Mesenteric fat pad (tissue), 1 donor: ENCODE data around the gene MIA2. TPM values are rescaled to one million over a fixed set of nuclear protein-coding genes. Genes with fewer than 3 reads are reported as not detected.
"Not testable (repeated sequence)": the region's sequence is repeated elsewhere in the genome, so short reads cannot be mapped to it uniquely, and the experiment has no call there.

Source experiments
- DNase-seq: peaks from one replicate; pipeline ENCODE4 v3.0.0-alpha.2; 2020; ENCODE audit warnings: low spot score
- total RNA-seq: library from RNA; stranded (reverse); fragmentation: NEBNext Ultra II Directional; extraction: Animal tissue kit (Norgen Biotek cat#: 25700); gene quantifications from one replicate; pipeline ENCODE4 v1.2.1, GENCODE V29; 2021
- donor health status: DM: yes; HTN: yes; CAD: no.

MIA2 gene
- total RNA-seq, 1 donor from 2014 or later: 16.8 TPM

DNA sequence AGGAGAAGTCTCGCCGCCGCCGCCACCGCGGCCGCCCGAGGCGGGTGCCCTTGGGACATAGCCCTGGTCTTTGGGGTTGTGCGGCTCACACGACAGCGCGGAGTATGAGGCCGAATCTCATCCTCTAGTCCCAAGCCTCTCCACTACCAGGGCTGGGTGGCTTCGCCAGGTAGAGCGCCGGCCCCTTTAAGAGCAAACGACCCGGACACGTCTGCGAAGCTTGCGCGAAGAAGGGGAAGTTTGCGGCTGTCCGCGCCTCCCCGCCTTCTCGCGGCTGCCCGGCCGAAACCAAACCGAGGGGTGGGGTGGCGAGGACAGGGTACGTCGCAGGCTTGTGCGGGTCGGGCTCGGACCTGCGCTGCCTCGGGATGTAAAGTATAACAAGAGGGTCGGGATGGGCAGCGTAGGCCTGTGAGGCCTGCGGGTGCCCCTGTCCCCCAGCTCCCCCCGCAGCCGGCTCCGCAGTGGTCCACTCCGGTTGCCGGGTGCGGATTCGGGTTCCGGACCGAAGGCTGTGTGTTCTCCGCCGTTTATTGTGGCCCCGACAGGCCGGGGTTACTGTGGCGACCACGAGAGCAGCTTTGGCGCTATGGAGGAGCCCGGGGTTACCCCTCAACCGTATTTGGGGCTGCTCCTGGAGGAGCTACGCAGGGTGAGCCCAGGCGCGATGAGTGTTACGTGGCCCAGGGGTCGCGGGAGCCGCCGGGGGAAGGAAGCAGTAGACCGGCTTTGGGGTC is 33.3 kb downstream of the MIA2 start:
- peak; percentile 93 for DNase-seq

GRCh38 chr14:39267608-39268005 is 33.9 kb downstream of the MIA2 start:
- DNase-seq: no peak

DNA sequence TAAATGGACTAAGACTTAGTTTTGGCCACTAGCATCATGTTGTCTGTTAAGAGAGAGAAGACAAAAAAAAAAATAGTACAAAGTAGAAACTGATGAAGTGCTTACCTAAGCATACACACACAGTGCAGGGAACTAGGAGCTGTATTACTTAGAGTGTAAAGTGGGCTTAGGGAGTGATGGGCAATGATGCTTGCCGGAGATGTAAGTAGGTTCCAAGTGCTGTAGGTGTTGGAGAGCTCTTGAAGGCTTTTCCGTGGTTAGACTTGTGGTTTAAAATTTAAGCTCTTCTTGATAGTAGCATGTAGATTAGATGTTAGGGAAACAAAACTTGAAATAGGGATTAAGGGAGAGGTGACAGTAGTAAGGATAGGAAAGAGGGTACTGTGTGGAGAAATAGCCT is 34.7 kb downstream of the MIA2 start:
- DNase-seq: no peak

GRCh38 chr14:39272918-39273317 is 39.2 kb downstream of the MIA2 start:
- DNase-seq: no peak

DNA sequence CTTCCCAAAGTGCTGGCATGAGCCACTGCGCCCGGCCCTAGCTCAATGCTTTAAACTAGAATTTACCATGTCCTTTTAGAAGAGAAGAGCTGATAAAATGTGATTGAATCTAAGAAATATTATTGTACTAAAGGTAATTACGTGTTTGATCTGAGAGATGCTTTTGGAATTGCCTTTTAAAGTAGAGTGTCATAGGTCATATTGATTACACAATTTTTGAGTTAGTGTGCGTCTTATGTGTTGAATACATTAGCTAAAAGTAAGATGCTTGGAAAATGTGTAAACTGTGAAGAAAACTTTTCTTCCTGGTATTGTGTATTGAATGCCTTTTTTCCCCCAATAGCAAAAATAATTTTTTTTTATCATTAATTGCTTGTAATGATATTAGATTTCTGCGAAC is 41.7 kb downstream of the MIA2 start:
- DNase-seq: no peak

GRCh38 chr14:39276005-39276404 is 42.3 kb downstream of the MIA2 start:
- no peak for DNase-seq

GRCh38 chr14:39276579-39277114 is 42.9 kb downstream of the MIA2 start:
- DNase-seq: no peak

- no peak for DNase-seq
Observed at GRCh38 chr14:39279515-39279914, 45.8 kb downstream of the MIA2 start.

DNA sequence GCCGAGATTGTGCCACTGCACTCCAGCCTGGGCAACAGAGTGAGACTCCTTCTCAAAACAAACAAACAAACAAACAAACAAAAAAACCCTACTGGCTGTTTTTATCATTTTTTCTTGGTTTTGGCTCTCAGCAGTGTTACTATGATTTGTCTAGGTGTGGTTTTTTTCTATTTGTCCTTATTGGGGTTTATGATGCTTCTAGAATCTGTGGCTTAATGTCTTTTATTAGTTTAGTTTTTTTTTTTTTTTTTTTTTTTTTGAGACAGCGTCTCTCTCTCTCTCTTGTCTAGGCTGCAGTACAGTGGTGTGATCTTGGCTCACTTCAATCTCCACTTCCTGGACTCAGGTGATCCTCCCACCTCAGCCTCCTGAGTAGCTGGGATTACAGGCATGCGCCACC is 47.0 kb downstream of the MIA2 start:
- not testable (repeated sequence) for DNase-seq

DNA sequence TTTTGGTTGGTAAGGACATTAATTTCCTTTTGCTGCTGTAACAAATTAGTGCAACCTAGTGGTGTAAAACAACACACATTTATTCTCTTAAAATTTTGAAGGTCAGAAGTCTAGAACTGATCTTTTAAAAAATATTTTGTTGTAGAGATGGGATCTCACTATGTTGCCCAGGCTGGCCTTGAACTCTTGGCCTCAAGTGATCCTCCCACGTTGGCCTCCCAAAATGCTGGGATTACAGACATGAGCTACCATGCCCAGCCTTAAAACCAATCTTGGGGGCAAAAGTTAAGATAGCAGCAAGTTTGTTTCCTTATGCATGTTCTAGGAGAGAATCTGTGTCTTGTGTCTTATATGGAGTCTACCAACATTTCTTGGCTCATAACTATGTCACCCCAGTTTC is 55.8 kb downstream of the MIA2 start:
- DNase-seq: no peak

DNA sequence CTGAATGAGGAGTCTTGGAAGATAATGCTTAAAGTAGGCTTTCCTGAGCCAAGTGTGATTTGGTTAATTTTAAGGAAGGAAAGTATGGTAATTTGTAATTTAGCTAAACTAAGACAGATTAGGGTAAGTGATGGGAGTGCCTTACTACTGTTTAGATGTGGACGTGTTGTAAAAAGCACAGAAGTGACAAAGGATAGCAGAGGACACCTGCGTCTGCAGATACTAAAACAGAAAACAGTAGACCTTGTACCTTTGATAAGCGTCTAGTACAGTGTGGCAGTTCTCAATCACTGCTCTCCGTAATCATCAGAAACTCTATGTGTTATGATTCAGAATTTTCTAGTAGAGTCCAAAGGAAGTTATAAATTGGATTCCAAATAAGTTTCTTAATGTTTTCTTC is 58.0 kb downstream of the MIA2 start:
- no peak for DNase-seq

DNA sequence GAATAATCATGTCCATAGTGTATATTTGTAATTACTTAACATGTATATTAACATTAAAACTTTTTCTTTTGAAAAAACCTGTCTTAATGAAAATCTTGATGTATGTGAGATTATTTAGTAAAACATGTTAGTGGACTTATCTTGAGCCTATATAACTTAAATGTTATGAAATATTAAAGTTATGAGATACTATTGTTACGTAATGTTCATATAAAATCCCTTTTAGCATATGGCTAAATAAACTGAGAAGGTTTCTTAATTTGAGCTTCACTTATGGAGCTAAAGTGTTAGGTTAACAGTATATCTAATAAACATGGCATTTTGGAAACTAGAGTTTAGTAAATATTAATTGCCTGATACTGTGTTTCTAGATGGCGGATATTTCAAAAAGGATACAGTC is 59.9 kb downstream of the MIA2 start:
- no peak for DNase-seq

DNA sequence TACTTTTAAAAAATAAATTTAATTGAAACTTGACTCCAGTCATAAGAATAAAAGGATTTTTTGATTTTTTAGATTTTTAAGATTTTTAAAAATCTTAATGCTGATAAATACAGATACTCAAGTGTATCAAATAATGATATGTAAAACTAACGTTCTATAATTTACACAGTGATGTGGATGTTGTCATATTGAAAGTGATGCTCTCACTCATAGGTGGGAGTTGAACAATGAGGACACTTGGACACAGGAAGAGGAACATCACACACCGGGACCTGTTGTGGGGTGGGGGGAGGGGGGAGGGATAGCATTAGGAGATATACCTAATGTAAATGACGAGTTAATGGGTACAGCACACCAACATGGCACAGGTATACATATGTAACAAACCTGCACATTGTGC is 66.7 kb downstream of the MIA2 start:
- not testable (repeated sequence) for DNase-seq

DNA sequence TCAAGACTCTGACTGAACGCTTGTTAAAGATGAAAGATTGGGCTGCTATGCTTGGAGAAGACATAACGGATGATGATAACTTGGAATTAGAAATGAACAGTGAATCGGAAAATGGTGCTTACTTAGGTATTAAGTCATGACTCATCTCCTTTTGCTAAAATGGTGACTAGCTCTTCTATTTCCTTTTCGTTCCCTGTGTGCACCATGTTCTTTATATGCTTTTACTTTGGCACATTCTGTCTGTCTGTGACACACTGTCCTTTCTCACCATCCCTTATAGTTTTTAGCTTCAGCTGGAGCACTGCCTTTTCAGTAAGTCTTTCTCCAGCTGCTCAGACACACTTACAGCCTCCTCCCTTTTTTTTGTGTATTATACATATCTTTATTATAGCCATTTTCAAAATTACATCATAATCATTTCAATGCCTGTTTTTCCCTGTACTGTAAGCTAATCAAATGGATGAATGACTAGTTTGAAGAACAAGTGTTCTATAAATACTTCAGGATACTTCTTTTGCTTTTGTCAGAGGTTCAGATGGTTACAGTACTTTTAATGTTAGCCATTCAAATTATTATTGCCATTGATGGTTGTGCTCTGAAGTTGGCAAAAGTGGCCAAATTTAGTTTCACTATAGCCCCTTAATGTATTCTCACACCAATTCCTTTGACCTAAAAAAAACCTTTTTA is 68.6 kb downstream of the MIA2 start:
- no peak for DNase-seq

DNA sequence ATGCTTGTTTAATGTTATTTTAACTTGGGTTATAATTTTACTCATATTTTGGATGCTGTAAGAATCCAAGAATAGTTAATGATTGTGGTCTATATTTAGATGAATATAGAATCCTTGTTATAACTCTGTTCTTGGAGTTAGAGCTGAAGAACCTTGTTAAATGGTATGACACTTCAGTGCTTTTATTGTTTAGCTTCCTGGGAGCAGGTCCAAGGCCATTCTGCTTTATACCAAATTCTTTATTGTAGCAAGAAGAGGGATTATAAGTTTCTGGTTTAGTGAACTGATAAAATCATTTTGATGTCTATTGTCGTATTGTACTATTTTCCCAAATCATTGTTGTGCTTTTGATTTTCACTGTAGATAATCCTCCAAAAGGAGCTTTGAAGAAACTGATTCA is 69.4 kb downstream of the MIA2 start:
- no peak for DNase-seq

DNA sequence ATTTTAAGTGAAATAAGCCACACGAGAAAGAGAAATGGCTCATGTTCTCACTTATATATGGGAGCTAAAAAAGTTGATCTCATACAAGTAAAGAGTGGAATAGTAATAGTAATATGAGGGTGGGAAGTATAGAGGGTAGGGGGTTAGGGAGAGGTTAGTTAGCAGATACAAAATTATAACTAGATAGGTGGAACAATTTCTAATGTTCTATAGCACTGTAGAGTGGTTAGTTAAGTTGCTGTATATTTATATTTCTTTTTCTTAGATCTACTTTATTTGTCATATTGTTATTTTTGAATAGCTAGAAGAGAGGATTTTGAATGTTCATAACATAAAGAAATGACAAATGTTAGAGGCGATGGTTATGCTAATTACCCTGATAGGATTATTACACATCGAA is 74.1 kb downstream of the MIA2 start:
- no peak for DNase-seq

GRCh38 chr14:39310051-39310450 is 76.3 kb downstream of the MIA2 start:
- DNase-seq: no peak

GRCh38 chr14:39315859-39316444 is 82.2 kb downstream of the MIA2 start:
- DNase-seq: no peak

GRCh38 chr14:39316830-39317553 is 83.3 kb downstream of the MIA2 start:
- DNase-seq: no peak

- DNase-seq: no peak
Observed at GRCh38 chr14:39318574-39318973, 84.9 kb downstream of the MIA2 start.

GRCh38 chr14:39319381-39319780 is 85.7 kb downstream of the MIA2 start:
- DNase-seq: no peak

GRCh38 chr14:39320318-39320717 is 86.6 kb downstream of the MIA2 start:
- DNase-seq: no peak
